ENCODE measurements around the gene RNF144A. TPM values are rescaled to one million over a fixed set of nuclear protein-coding genes. Genes with fewer than 3 reads are reported as not detected.

Gene RNF144A
- total and polyA plus RNA-seq, 2 donors (not counting 3 experiments of a cell fraction or from before 2014, with no cell fraction given), result 9.7 to 28.8 TPM

DNA sequence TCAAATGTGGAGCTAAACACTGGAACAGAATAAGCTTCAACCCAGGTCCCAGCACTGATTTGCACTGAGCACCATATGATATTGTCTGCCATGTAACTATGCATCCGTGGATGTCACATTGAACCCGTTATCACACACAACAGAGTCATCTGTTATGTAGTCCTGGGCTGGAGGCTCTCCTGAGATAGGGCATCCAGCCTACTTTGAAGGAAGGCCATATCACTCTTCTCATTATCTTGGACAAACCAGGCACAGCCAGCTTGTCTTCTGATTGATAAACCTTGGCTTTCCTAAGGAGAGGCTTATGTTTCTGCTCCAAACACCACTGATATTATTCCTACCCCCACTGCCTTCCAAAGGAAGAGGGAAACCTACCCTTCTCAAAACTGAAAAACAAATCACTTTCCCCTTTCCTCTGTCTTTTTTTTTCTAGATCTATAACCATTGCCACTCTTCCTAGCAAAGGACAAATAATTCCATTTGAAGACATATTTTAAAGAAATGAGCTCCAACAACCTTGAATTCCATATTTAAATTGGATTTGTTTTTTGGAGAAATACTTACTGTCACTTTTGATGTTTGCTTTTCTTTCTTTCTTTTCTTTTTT is 23.2 kb upstream of the RNF144A start:
- H3K4me2 ChIP-seq (ENCODE audit: insufficient read depth, low read length), result no peak overlapping the region
- dilution Hi-C loops (cut with MboI; ENCODE audit: extremely low pct_ligation_motif_present, low sequenced_read_pairs) (no loop called here), intact Hi-C loops (cut with micrococcal nuclease) (no loop called here)
- no peaks in the 10 kb centered on the region for H3K79me2 ChIP-seq (ENCODE audit: control insufficient read depth, insufficient read depth, low read length)
- no peak overlapping the region for H2AFZ ChIP-seq (ENCODE audit: low read depth, low read length)
- H3K4me1 ChIP-seq (ENCODE audit: control insufficient read depth, extremely low read depth, insufficient read depth, low read length), result no peaks in the 10 kb centered on the region
- H3K9ac ChIP-seq (replicated peaks; ENCODE audit: extremely low read depth, insufficient read depth, low read length), result no peak overlapping the region
- peaks cover 3% of the 10 kb centered on the region in 2 experiments for H3K27me3 ChIP-seq (ENCODE audit: control insufficient read depth in 2 of 2, insufficient read depth in 2 of 2, low read length in 2 of 2)
- H3K4me3 ChIP-seq (replicated peaks in 1 of 3; ENCODE audit: insufficient read depth in 1 of 3, low read depth in 1 of 3, low read length in 3 of 3), result no peak overlapping the region
- CTCF ChIA-PET, result interaction anchor here (1.5 to 6.2 kb wide), 2 partner anchors 122 to 150 kb away, joined by 4 to 124 read pairs; no protein-coding TSS in a partner anchor
- FAIRE-seq (no peak), DNase-seq (ENCODE audit: low read depth, low spot score) (no peak)
- POLR2A ChIA-PET, result no interaction called here
- no peak overlapping the region for H3K27ac ChIP-seq (ENCODE audit: insufficient read depth, low read depth, low read length)
- H3K9me1 ChIP-seq (replicated peaks; ENCODE audit: control insufficient read depth, extremely low read depth, insufficient read depth, low read length), result no peaks in the 10 kb centered on the region
- no peaks in the 10 kb centered on the region for H4K20me1 ChIP-seq (replicated peaks; ENCODE audit: control insufficient read depth, extremely low read depth, insufficient read depth, low read length)
- no peaks in the 10 kb centered on the region for H3K36me3 ChIP-seq (ENCODE audit: control insufficient read depth in 2 of 2, extremely low read depth in 1 of 2, insufficient read depth in 2 of 2, low read length in 2 of 2)
- no TSS peak for BruUV-seq (replicated peaks)
- H3K9me3 ChIP-seq (replicated peaks; ENCODE audit: control insufficient read depth, insufficient read depth, low read length), result no peaks in the 10 kb centered on the region
- TF ChIP-seq EZH2 (IDR thresholded peaks at IDR 0.05; ENCODE audit: borderline replicate concordance, low read depth, low read length, severe bottlenecking) (no peak), CTCF (IDR thresholded peaks at IDR 0.05; ENCODE audit: extremely low read depth in 1 of 2, insufficient read depth in 1 of 2, low read depth in 1 of 2, low read length in 2 of 2) (no peak), MAX (IDR thresholded peaks at IDR 0.05; ENCODE audit: insufficient read depth, insufficient read length) (no peak), JUN (IDR thresholded peaks at IDR 0.05; ENCODE audit: borderline replicate concordance, insufficient read depth, insufficient read length, low read depth) (no peak), GATA2 (IDR thresholded peaks at IDR 0.05; ENCODE audit: insufficient read depth, insufficient read length, low read depth, low read length) (no peak), MYC (IDR thresholded peaks at IDR 0.05; ENCODE audit: low read depth, low read length) (no peak), POLR2AphosphoS5 (IDR thresholded peaks at IDR 0.05; ENCODE audit: insufficient read depth, low read depth, low read length) (no peak), POLR2A (IDR thresholded peaks at IDR 0.05; ENCODE audit: low read depth, low read length) (no peak), FOS (IDR thresholded peaks at IDR 0.05; ENCODE audit: borderline replicate concordance, insufficient read depth, low read length) (no peak)

Measured in endothelial cell of umbilical vein (primary cell).